Measurements from ENCODE around the gene WNT7B.

DNA sequence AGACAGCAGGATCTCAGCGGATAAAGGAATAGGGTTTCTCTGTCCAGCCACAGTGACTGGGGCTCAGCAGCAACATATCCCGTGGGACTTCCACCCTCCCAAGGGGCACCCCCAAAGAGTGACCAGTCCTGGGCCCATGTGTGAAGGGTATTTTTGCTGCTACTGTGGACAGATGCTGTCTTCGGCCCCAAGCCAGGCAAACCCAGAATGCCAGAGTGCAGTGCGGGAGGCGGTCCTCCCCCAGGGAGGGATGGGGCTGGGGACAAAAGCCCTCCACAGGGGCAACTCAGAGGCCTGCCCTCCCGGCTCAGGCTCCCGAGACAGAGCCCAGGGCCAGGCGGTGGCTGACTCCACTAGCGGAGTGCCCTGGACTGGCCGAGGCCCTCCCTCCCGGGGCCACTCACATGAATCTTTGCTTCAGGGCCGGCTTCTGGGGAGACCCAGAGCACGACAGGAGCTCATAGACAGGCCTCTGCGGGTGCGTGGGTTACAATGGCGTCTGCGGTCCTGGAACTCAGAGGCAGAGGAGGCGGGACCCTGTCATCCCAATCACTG lies 34.7 kb upstream of the WNT7B start:
- TF ChIP-seq, protein P1, sequence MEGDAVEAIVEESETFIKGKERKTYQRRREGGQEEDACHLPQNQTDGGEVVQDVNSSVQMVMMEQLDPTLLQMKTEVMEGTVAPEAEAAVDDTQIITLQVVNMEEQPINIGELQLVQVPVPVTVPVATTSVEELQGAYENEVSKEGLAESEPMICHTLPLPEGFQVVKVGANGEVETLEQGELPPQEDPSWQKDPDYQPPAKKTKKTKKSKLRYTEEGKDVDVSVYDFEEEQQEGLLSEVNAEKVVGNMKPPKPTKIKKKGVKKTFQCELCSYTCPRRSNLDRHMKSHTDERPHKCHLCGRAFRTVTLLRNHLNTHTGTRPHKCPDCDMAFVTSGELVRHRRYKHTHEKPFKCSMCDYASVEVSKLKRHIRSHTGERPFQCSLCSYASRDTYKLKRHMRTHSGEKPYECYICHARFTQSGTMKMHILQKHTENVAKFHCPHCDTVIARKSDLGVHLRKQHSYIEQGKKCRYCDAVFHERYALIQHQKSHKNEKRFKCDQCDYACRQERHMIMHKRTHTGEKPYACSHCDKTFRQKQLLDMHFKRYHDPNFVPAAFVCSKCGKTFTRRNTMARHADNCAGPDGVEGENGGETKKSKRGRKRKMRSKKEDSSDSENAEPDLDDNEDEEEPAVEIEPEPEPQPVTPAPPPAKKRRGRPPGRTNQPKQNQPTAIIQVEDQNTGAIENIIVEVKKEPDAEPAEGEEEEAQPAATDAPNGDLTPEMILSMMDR (IDR thresholded peaks at IDR 0.05): no peak
- TF ChIP-seq POLR2AphosphoS5 (IDR thresholded peaks at IDR 0.05): no peak
- no peak for TF ChIP-seq POLR2A (IDR thresholded peaks at IDR 0.05)

All from stomach (tissue), 4 donors.